ENCODE results near the gene AGAP1.
"Not testable (repeated sequence)": the region's sequence is repeated elsewhere in the genome, so short reads cannot be mapped to it uniquely, and the experiment has no call there.

The AGAP1 gene

GRCh38 chr2:235934774-235935484, 441.1 kb downstream of the AGAP1 start:
- DNase-seq, result no peak

DNA sequence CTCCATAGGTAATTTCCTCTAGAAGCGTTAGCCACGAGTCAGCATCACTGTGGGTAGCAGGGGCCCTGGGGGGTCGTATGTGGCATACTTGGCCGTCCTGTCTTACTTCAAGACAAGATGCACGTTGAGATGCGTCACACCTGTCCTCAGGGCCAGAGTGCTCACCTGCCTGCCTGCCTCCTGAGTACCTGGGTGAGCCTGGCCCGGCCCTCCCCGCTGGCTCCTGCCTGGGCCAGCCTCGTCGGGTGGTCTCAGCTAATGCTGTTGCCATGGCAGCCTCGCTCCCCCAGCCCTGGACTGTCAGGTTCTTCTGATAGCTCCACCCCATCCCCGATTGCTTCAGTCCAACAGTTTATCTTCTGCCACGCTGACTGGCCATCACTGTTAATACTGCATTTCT, 441.9 kb downstream of the AGAP1 start:
- no peak for DNase-seq

GRCh38 chr2:235936493-235936892, 442.6 kb downstream of the AGAP1 start:
- DNase-seq, result no peak

DNA sequence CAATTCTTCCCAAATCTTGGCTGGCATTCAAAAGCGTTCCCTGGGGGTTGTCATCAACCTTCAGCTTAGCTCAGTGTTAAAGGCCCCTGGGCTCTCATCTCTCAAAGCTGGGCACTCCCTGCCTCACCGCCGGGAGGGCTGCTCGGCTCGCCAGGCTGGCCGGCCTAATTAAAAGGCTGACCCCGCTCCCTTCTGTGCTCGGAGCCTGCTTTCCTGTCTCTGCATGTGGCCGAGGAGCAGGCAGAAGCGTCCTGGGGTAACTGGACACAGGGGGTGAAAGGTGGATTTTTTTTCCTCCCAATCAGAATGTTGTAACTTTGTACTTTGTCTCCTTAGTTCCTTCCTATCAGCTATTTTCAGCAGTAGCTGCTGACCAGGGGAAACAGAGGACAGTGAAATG, 443.2 kb downstream of the AGAP1 start:
- DNase-seq, result no peak

GRCh38 chr2:235937526-235937925, 443.7 kb downstream of the AGAP1 start:
- DNase-seq, result no peak

DNA sequence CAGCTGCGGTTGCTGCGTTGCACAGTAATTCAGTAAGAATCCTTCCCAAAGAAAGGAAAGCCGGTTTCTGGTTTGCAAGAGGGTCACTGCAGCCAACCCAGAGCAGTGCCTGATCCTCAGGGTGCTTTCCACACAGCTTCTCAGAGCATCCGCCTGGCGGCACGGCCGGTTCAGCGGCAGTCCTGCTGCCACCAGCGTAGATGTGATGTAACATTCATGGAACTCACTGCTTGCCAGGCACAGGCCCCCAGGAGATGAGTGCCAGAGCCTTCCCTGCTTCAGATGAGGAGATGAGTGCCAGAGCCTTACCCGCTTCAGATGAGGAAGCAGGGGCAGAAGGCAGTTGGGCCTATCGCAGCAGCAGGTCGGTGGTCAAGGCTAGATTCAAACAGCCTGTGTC, 444.1 kb downstream of the AGAP1 start:
- DNase-seq, result no peak

DNA sequence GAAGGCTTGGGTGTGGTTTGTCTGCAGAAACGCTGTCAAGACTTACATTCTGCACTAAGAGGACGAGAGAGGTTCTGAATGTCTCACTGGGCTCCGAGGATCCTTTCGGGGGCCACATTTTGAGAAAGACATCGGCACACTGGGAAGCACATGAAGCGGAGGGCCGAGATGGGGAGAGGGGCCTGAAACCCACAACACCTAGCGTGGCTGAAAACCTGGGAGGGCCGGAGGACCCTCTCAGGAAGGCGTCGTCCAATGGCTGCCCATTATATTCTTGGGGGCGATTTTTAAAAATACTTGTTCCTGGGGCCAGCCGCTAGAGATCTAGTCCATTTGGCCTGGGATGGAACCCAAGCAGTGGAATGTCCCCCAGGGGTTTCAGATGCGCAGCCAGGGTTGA, 444.8 kb downstream of the AGAP1 start:
- DNase-seq, result no peak

- no peak for DNase-seq
These were observed 445.6 kb downstream of the AGAP1 start for GRCh38 chr2:235939471-235939870.

DNA sequence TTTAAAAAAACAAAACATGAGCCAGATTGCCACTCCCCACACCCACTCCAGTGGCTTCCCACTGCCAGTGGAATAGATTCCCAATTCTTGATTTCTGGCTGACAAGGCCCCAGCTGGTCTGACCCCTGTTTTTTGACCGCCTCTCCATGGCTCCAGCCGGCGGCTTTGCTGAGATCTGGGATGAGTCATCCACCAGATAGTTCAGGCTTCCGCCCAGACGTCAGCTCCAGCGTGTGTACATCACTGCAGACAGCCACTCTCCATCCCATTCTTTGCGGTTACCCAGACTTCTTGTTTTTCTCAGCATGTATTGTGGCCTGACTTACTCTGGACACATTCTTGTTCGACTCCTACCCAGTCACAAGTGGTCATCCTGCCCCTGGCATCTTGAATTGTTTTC, 446.5 kb downstream of the AGAP1 start:
- DNase-seq, result no peak

GRCh38 chr2:235944591-235944990, 450.7 kb downstream of the AGAP1 start:
- DNase-seq, result no peak

GRCh38 chr2:235945608-235946140, 451.8 kb downstream of the AGAP1 start:
- no peak for DNase-seq

DNA sequence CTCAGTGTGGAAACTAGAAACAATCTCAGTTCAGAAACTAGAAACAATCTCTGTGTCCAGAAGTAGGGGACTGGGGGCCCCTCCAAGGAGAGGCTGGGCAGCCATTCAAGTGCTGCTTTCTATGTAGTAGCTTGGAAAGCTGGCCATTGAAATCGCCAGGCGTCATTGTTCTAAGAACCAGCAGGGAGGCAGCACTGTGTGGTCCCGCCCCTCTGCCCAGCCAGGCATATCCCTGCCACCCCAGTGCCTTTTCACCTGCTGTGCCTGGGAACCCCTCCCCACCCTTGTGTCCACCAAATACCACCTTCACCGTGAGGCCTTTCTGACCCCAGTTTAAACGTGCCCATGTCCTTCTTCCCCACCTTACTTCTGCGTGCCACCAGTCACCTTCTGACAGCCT, 452.7 kb downstream of the AGAP1 start:
- no peak for DNase-seq

DNA sequence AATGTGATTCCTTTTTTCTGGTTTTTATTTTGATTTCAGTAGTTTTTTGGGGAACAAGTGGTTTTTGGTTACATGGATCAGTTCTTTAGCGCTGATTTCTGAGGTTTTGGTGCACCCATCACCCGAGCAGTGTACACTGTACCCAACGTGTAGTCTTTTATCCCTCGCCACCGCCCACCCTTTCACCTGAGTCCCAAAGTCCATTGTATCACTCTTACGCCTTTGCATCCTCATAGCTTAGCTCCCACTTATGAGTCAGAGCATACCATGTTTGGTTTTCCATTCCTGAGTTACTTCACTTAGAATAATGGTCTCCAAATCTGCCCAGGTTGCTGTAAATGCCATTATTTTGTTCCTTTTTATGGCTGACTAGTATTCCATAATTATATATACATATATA, 453.2 kb downstream of the AGAP1 start:
- DNase-seq, result not testable (repeated sequence)

GRCh38 chr2:235949567-235950472, 456.0 kb downstream of the AGAP1 start:
- DNase-seq, result no peak

DNA sequence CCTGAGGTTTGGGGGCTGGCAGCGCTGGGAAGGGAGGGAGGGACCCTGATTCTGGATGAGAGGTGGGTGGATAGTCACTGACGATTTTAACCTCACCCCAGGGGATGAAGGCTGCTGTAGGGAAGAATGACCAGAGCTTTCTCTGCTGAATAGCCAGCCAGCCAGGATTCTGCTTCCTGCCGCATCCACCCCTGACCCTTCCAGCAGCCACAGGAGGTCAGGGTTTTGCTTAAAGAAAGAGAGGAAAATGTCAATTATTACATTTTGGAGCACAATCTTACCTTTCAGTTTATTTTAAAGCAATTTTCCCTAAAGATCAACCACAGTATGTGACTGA, 456.6 kb downstream of the AGAP1 start:
- DNase-seq, result no peak

GRCh38 chr2:235951493-235951892, 457.6 kb downstream of the AGAP1 start:
- no peak for DNase-seq

DNA sequence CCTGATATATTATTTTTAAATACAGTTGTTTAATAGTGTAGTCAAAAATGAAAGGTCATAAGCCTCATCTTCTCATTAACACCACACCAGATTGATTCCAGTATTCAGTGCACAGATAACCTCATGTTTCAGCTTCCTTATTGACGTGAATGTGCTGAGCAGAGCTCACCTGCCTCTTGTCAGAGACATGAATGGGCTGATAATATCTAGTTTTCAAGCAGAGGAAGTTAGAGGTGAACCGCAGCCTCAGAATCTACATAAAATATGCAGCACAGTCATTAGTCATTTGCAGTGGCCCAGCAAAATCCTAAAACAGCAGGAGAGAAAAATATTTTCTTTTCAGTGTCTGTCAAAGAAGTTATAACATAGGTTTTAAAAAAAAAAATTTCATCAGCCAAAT, 458.1 kb downstream of the AGAP1 start:
- DNase-seq, result peak; percentile 27

- no peak for DNase-seq
These were observed 458.9 kb downstream of the AGAP1 start for GRCh38 chr2:235952714-235953113.

GRCh38 chr2:235954281-235954680, 460.4 kb downstream of the AGAP1 start:
- DNase-seq, result no peak

GRCh38 chr2:235954888-235955480, 461.1 kb downstream of the AGAP1 start:
- no peak for DNase-seq

DNA sequence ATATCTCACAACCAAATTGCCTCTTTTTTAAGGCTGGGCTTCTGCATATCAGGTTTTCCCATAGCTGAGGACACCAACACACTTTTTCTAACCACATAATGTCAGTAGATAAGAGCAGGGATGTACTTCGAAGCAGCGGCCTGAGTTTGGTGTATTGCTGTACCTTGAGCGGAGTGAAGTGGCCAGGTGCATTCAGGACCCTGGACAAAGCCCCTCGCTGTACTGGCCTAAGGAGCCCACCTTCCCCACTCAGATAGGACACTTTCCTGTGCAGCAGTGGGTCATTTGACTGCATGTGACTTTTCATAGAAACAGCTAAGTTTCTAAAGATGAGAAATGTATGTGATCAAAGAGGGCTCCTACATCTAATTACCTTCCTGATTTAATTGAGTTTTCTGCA, 461.8 kb downstream of the AGAP1 start:
- no peak for DNase-seq

- DNase-seq, result no peak
These were observed 462.6 kb downstream of the AGAP1 start for GRCh38 chr2:235956281-235956970.

DNA sequence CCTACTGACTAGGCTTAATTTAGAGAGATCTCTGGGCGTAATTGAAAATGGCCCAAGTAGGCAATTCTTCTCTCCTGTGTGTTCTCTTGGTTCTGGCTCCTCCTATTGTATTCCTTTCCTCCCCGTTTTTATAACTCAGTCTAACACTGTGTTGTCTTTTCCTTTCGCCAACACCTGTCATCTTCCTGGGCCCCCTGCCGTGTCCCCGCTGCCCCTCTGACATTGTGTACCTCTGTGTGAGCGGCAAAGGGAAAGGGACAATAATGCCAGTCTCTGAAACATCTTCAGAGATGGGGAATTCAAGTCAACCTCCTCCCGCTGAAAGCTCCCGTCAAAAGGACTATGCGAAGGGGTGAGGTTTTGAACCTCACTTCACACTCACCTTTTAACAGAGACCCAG, 463.4 kb downstream of the AGAP1 start:
- no peak for DNase-seq

All from CD4-positive, alpha-beta T cell treated with Interleukin-4 for 4 hours (primary cell).